ENCODE results near the gene ADARB2. TPM values are rescaled to one million over a fixed set of nuclear protein-coding genes. Genes with fewer than 3 reads are reported as not detected.

The ADARB2 gene
- total RNA-seq, 1 donor from 2014 or later = not detected

- DNase-seq = no peak
Measured at GRCh38 chr10:1591045-1591444, 146.3 kb downstream of the ADARB2 start.

DNA sequence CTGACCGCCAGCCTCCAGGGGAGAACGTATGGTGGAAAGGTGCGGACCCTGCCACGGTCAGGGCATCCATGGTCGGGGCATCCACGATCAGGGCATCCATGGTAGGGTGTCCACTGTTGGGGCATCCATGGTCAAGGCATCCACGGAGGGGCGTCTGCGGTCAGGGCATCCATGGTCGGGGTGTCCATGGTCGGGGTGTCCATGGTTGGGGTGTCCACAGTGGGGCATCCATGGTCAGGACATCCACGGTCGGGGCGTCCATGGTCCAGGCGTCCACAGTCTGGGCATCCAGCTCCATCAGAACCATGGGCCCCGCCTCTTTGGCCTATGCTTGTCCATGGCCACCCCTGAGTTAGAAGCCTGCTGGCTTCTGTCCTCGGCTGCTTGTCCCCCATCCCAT, 148.1 kb downstream of the ADARB2 start:
- no peak for DNase-seq

GRCh38 chr10:1582739-1583138, 154.6 kb downstream of the ADARB2 start:
- no peak for DNase-seq

GRCh38 chr10:1581189-1581588, 156.1 kb downstream of the ADARB2 start:
- DNase-seq = no peak

- DNase-seq = no peak
Measured at GRCh38 chr10:1579671-1580070, 157.7 kb downstream of the ADARB2 start.

GRCh38 chr10:1579141-1579491, 158.2 kb downstream of the ADARB2 start:
- DNase-seq = no peak

DNA sequence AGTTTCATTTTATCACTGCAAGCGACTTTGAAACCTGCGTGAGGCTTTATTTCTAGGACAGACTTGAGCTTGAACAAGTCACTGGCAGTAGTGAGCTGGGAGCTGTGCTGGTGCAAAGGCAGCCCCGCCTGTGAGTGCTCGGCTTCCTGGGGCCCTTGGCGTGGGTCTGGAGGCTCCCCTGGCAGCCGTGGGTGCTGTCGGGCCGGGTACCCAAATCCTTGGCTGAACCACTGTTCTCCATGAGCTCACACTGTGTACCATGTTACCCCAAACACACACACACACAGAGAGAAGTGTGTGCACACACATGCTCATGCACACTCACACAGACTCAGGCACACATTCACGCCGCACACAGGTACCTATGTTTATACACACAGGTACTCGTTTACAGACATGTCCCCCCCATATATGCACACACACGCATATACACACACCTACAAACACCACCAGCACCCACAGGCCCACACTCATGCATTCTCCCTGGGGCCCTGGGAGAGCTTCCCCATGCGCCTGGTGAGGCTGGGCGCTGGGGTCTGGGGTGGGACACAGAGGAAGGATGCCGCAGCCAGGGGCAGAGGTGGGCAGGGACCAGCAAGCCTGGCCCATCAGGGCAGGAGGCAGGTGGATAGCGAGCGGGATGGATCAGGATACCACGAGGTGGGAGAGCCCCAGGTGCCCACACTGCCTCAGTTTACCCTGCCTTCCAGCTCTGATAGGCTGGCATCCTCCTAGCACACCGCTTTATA, 158.8 kb downstream of the ADARB2 start:
- DNase-seq = no peak

GRCh38 chr10:1577945-1578344, 159.4 kb downstream of the ADARB2 start:
- no peak for DNase-seq

GRCh38 chr10:1577373-1577770, 160.0 kb downstream of the ADARB2 start:
- DNase-seq = no peak

DNA sequence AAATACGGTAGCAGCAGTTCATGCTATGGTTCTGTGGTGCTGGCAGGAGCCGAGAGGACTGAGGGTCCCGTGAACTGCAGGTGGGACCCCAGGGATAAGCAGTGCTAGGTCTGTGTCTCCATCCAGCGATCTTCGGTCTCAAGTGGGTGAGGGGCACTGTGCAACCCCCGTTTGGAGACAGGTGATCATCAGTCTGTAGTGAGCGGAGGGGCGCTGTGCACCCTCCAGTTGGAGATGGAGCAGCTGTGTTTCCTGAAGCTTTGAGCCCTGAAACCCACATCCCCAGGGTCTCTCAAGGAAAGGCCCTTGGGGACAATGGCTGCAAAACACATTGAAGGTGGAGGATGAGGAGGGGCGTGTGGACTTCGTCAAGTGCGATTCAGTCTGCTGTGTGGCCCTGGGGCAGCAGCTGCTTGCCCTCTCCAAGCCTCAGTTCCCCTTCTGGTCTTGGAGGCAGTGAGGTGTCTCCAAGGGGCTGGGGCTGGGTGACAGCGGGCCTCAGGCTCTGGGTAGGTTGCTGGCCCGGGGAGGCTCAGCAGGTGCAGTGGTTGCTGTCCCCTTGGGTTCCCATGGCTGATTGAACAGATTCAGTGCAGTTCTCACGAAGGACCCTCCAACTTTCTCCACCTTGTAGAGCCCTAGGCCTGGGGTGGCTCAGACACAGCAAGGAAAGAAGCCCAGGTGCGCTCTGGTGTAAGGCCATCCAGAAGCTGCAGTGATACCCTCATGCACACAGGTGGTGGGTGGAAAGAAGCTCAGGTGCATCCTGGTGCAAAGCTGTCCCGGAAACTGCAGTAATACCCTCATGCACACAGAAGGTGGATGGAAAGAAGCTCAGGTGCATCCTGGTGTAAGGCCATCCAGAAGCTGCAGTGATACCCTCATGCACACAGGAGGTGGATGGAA, 160.6 kb downstream of the ADARB2 start:
- no peak for DNase-seq

GRCh38 chr10:1575481-1576244, 161.7 kb downstream of the ADARB2 start:
- no peak for DNase-seq

GRCh38 chr10:1574719-1575118, 162.6 kb downstream of the ADARB2 start:
- no peak for DNase-seq

DNA sequence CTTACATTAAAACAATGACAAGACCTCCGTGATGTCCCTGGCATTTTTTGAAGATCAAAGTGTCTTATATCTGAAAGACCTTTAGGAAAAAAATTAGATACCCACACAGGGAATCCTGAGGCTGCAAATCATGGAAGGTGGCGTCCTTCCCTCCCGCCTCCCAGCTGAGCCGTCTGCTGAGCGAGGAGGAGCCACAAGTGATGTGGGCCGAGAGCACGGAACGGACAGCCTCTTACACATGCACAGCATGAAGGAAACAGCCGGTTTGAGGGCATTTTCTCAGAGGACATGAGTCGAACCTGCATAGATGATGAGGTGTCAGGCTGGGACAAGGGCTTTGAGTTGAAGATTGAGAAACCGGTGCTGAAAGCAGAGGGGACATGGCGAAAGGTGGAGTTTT, 163.3 kb downstream of the ADARB2 start:
- no peak for DNase-seq

GRCh38 chr10:1573334-1573969, 163.9 kb downstream of the ADARB2 start:
- no peak for DNase-seq

- DNase-seq = no peak
Measured at GRCh38 chr10:1572519-1573333, 164.6 kb downstream of the ADARB2 start.

DNA sequence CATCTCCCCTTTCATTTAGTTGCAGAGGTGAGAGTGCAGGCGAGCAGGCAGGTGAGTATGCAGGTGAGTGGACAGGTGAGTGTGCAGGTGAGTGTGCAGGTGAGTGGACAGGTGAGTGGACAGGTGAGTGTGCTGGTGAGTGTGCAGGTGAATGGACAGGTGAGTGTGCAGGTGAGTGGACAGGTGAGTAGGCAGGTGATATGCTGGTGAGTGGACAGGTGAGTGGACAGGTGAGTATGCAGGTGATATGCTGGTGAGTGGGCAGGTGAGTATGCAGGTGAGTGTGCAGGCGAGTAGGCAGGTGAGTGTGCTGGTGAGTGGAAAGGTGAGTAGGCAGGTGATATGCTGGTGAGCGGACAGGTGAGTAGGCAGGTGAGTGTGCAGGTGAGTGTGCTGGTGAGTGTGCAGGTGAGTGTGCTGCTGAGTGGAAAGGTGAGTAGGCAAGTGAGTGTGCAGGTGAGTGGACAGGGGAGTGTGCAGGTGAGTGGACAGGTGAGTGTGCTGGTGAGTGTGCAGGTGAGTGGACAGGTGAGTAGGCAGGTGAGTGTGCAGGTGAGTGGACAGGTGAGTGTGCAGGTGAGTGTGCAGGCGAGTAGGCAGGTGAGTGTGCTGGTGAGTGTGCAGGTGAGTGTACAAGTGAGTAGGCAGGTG, 165.6 kb downstream of the ADARB2 start:
- no peak for DNase-seq

- DNase-seq = no peak
Measured at GRCh38 chr10:1570416-1571051, 166.8 kb downstream of the ADARB2 start.

DNA sequence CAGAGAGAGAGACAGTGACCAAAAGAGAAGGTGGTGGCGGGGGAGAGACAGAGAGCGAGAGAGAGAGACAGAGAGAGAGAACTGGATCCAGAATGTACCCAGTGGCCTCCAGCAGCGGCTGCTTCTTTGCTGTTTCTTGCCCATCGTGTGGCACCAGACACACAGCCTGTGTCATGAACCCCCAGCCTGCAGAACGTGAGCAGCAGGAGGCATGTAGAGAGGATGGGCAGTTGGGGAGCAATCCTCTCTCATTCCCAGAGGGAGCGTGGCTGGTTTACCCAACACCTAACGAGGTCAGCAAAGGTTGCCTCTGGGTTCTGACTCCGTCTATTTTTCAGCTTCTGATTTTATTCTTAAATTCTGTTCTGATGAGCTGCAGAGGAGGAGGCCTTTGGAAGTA, 168.1 kb downstream of the ADARB2 start:
- DNase-seq = no peak

- DNase-seq = no peak
Measured at GRCh38 chr10:1567742-1568495, 169.4 kb downstream of the ADARB2 start.

DNA sequence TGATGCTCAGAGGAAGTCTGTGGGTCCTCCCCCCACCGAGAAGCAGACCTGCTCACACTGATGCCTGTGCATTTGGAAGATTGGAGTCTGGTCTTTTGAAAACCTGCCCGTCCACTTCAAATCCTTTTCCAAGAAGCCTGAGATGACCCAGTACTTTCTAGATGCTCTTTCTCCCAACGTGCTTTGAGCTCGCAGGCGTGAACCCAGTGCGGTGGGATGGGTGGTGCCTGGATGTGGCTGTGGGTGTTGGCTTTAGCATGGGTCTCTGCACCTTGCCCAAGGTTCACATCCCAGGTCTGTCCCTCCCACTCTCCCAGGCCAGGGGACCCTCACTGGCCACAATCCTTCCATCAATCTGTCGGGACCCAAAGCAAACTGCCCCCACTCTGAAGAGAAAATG, 170.2 kb downstream of the ADARB2 start:
- no peak for DNase-seq

All from dermis blood vessel endothelial cell (primary cell).